OCI-LY1 (cell line): ENCODE data around the gene RALGPS1.

Experiments
- EZH2 ChIP-seq: fragments of 200-600 bp; sonication (generic), shearing (Covaris generic); IDR thresholded peaks from 2 replicates; pipeline ENCODE4 v1.8.0; 2017; ENCODE audit warnings: borderline replicate concordance, mixed run types, mild to moderate bottlenecking, antibody characterized with exemption, low read length, moderate library complexity, mixed read lengths
- TF ChIP-seq, protein P1 (sequence below): fragments of 200-600 bp; sonication (generic), shearing (Covaris generic); IDR thresholded peaks from 2 replicates; pipeline ENCODE4 v1.5.1; 2017; ENCODE audit warnings: mild to moderate bottlenecking, antibody characterized with exemption, low read length, moderate library complexity, mixed read lengths

DNA sequence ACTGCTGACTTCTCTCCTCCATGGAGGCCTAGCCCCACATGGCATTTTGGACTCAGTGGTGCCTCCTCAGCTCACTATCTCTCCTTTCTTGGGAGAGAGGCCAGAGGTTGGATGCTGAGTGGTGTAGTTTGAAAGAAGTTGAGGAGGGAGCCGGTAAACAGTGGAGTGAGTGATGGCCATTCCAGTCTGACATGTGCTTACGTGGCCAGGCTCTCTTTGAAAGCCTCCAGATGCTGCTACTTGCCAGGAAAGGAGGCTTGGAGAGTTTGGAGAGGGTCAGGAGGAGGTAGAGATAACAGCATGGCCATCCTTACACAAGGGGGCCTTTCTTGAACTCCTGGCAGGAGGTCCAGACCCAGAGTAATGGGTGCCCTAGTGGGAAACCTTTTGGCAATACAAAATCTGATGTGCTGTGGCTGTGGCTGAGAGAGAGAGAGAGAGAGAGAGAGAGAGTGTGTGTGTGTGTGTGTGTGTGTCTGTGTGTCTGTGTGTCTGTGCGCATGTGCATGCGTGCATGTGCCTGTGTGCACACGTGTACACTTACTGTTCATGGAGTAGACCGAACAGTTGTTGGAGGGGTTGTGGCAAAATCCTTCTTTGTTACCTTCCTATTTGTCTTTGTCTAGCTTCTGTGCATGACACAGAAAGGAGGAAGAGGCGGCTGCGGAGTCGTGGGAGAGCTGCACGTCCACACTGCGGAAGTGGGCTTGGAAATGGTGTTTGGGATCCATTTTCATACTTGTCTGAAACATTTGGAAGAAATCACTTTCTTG, 37.8 kb downstream of the RALGPS1 start:
- no peak for TF ChIP-seq EZH2
- TF ChIP-seq, protein P1, sequence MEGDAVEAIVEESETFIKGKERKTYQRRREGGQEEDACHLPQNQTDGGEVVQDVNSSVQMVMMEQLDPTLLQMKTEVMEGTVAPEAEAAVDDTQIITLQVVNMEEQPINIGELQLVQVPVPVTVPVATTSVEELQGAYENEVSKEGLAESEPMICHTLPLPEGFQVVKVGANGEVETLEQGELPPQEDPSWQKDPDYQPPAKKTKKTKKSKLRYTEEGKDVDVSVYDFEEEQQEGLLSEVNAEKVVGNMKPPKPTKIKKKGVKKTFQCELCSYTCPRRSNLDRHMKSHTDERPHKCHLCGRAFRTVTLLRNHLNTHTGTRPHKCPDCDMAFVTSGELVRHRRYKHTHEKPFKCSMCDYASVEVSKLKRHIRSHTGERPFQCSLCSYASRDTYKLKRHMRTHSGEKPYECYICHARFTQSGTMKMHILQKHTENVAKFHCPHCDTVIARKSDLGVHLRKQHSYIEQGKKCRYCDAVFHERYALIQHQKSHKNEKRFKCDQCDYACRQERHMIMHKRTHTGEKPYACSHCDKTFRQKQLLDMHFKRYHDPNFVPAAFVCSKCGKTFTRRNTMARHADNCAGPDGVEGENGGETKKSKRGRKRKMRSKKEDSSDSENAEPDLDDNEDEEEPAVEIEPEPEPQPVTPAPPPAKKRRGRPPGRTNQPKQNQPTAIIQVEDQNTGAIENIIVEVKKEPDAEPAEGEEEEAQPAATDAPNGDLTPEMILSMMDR, result no peak
